ENCODE results near the gene PPP1R13B.

- TF ChIP-seq GATA2 (IDR thresholded peaks at IDR 0.05; ENCODE audit: low read depth, low read length) (no peak), GATA3 (IDR thresholded peaks at IDR 0.05; ENCODE audit: low read depth, low read length) (no peak)
Measured at GRCh38 chr14:103825101-103825500, 22.3 kb downstream of the PPP1R13B start.

All from SH-SY5Y (cell line).